ENCODE results near the gene KPNA4.

Gene KPNA4

DNA sequence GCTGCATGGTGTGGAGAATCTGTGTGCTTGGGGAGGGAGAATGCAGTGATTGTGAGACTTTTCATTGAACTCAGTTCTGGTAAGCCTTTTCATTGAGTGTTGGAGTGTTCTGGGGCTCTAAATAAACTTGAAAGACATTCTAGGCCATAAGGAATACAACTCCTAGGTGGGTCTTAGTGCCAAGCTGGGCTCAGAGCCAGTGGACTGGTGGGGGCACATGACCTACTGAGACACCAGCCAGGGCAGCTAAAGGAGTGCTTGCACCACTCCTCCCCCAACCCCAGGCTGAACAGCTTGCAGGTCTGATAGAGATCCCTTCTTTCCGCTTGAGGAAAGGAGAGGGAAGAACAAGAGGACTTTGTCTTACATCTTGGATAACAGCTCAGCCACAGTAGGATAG lies 21.7 kb upstream of the KPNA4 start:
- Histone ChIP-seq H3K9me3 (ENCODE audit: insufficient read depth, low read length, severe bottlenecking) (no peaks in the 10 kb centered on the region), H4K20me1 (ENCODE audit: insufficient read depth, low read length) (no peaks in the 10 kb centered on the region), H3K4me2 (ENCODE audit: insufficient read depth, low read length) (no peak overlapping the region), H2AFZ (ENCODE audit: low read depth, low read length) (no peak overlapping the region), H3K79me2 (ENCODE audit: insufficient read depth, low read length) (no peaks in the 10 kb centered on the region), H3K4me1 (ENCODE audit: insufficient read depth, low read length) (no peaks in the 10 kb centered on the region), H3K27ac (ENCODE audit: low read length) (no peak overlapping the region), H3K9ac (ENCODE audit: low read depth, low read length) (no peak overlapping the region), H3K4me3 (ENCODE audit: low read depth in 1 of 2, low read length in 2 of 2) (no peak overlapping the region), H3K27me3 (ENCODE audit: insufficient read depth, low read length, poor library complexity) (no peaks in the 10 kb centered on the region), H3K36me3 (ENCODE audit: insufficient read depth, low read length) (no peaks in the 10 kb centered on the region)
- TF ChIP-seq EZH2 (IDR thresholded peaks at IDR 0.05; ENCODE audit: borderline replicate concordance, low read depth, low read length, severe bottlenecking): no peak
- TF ChIP-seq, protein P1, sequence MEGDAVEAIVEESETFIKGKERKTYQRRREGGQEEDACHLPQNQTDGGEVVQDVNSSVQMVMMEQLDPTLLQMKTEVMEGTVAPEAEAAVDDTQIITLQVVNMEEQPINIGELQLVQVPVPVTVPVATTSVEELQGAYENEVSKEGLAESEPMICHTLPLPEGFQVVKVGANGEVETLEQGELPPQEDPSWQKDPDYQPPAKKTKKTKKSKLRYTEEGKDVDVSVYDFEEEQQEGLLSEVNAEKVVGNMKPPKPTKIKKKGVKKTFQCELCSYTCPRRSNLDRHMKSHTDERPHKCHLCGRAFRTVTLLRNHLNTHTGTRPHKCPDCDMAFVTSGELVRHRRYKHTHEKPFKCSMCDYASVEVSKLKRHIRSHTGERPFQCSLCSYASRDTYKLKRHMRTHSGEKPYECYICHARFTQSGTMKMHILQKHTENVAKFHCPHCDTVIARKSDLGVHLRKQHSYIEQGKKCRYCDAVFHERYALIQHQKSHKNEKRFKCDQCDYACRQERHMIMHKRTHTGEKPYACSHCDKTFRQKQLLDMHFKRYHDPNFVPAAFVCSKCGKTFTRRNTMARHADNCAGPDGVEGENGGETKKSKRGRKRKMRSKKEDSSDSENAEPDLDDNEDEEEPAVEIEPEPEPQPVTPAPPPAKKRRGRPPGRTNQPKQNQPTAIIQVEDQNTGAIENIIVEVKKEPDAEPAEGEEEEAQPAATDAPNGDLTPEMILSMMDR (IDR thresholded peaks at IDR 0.05; ENCODE audit: borderline replicate concordance, extremely low read depth, low read length, poor library complexity, severe bottlenecking): no peak
- ATAC-seq (ENCODE audit: insufficient read depth, low read depth) (no peak), DNase-seq (no peak)

DNA sequence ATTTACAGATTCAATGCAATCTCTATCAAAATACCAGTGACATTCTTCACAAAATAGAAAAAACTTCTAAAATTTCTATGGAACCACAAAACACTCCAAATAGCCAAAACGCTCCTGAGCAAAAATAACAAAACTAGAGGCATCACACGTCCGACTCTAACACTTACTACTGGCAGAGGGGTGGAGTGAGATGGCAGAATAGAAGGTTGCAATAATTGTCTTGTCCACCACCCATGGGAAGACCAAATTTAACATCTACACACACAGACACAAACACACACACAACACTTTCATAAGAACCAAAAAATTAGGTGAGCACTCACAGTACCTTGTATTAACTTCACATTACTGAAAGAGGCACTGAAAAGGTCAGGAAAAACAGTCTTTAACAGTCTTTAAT lies 21.3 kb upstream of the KPNA4 start:
- ATAC-seq (ENCODE audit: insufficient read depth, low read depth): no peak
- Histone ChIP-seq H3K79me2 (ENCODE audit: insufficient read depth, low read length) (no peaks in the 10 kb centered on the region), H3K27me3 (ENCODE audit: insufficient read depth, low read length, poor library complexity) (no peaks in the 10 kb centered on the region), H2AFZ (ENCODE audit: low read depth, low read length) (no peak overlapping the region), H4K20me1 (ENCODE audit: insufficient read depth, low read length) (no peaks in the 10 kb centered on the region), H3K27ac (ENCODE audit: low read length) (no peak overlapping the region), H3K36me3 (ENCODE audit: insufficient read depth, low read length) (no peaks in the 10 kb centered on the region), H3K9ac (ENCODE audit: low read depth, low read length) (no peak overlapping the region), H3K4me2 (ENCODE audit: insufficient read depth, low read length) (no peak overlapping the region), H3K9me3 (ENCODE audit: insufficient read depth, low read length, severe bottlenecking) (no peaks in the 10 kb centered on the region), H3K4me3 (ENCODE audit: low read depth in 1 of 2, low read length in 2 of 2) (no peak overlapping the region), H3K4me1 (ENCODE audit: insufficient read depth, low read length) (no peaks in the 10 kb centered on the region)
- no peak for DNase-seq
- TF ChIP-seq, protein P1 (IDR thresholded peaks at IDR 0.05; ENCODE audit: borderline replicate concordance, extremely low read depth, low read length, poor library complexity, severe bottlenecking): no peak
- no peak for TF ChIP-seq EZH2 (IDR thresholded peaks at IDR 0.05; ENCODE audit: borderline replicate concordance, low read depth, low read length, severe bottlenecking)

DNA sequence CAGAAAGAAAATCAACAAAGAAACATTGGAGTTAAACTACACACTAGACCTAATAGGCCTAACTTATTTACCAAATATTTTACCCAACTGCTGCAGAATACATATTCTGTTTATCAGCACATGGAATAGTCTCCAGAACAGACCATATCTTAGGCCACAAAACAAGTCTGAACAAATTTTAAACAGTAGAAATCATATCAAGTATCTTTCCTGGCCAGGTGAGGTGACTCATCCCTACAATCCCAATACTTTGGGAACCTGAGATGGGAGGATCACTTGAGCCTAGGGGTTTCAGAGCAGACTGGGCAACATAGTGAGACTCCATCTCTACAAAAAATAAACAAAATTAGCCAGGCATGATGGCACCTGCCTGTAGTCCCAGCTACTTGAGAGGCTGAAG lies 18.1 kb upstream of the KPNA4 start:
- Histone ChIP-seq H3K4me3 (ENCODE audit: low read depth in 1 of 2, low read length in 2 of 2) (no peak overlapping the region), H3K9ac (ENCODE audit: low read depth, low read length) (no peak overlapping the region), H4K20me1 (ENCODE audit: insufficient read depth, low read length) (no peaks in the 10 kb centered on the region), H3K4me1 (ENCODE audit: insufficient read depth, low read length) (no peaks in the 10 kb centered on the region), H3K9me3 (ENCODE audit: insufficient read depth, low read length, severe bottlenecking) (no peaks in the 10 kb centered on the region), H3K4me2 (ENCODE audit: insufficient read depth, low read length) (no peak overlapping the region), H3K27ac (ENCODE audit: low read length) (no peak overlapping the region), H3K36me3 (ENCODE audit: insufficient read depth, low read length) (no peaks in the 10 kb centered on the region), H3K27me3 (ENCODE audit: insufficient read depth, low read length, poor library complexity) (no peaks in the 10 kb centered on the region), H2AFZ (ENCODE audit: low read depth, low read length) (no peak overlapping the region), H3K79me2 (ENCODE audit: insufficient read depth, low read length) (no peaks in the 10 kb centered on the region)
- TF ChIP-seq, protein P1 (IDR thresholded peaks at IDR 0.05; ENCODE audit: borderline replicate concordance, extremely low read depth, low read length, poor library complexity, severe bottlenecking): no peak
- TF ChIP-seq EZH2 (IDR thresholded peaks at IDR 0.05; ENCODE audit: borderline replicate concordance, low read depth, low read length, severe bottlenecking): no peak
- ATAC-seq (ENCODE audit: insufficient read depth, low read depth) (no peak), DNase-seq (no peak)

DNA sequence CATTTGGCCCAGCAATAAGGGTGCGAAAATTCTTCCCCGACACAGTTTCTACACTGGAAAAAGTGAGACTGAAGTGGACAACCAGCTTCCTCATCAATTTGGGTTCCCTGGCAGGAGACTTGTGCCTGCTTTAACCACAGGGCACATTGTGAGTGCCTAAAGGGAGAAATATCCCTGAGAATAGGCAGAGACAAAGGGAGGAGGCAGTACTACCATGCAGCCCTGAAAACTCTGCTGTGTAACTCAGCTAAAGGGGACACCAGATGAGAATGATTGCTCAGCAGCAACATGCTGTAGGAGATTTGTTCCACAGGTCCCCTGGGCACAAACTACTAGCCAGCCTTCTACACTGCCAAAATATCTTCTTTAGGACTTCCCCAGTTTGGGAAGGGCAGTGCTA lies 15.6 kb upstream of the KPNA4 start:
- ATAC-seq (ENCODE audit: insufficient read depth, low read depth): no peak
- Histone ChIP-seq H3K27me3 (ENCODE audit: insufficient read depth, low read length, poor library complexity) (no peaks in the 10 kb centered on the region), H3K4me1 (ENCODE audit: insufficient read depth, low read length) (no peaks in the 10 kb centered on the region), H3K36me3 (ENCODE audit: insufficient read depth, low read length) (no peaks in the 10 kb centered on the region), H3K4me2 (ENCODE audit: insufficient read depth, low read length) (no peak overlapping the region), H3K9ac (ENCODE audit: low read depth, low read length) (no peak overlapping the region), H3K79me2 (ENCODE audit: insufficient read depth, low read length) (no peaks in the 10 kb centered on the region), H2AFZ (ENCODE audit: low read depth, low read length) (no peak overlapping the region), H3K4me3 (ENCODE audit: low read depth in 1 of 2, low read length in 2 of 2) (no peak overlapping the region), H4K20me1 (ENCODE audit: insufficient read depth, low read length) (no peaks in the 10 kb centered on the region), H3K9me3 (ENCODE audit: insufficient read depth, low read length, severe bottlenecking) (no peaks in the 10 kb centered on the region), H3K27ac (ENCODE audit: low read length) (no peak overlapping the region)
- no peak for TF ChIP-seq EZH2 (IDR thresholded peaks at IDR 0.05; ENCODE audit: borderline replicate concordance, low read depth, low read length, severe bottlenecking)
- TF ChIP-seq, protein P1 (IDR thresholded peaks at IDR 0.05; ENCODE audit: borderline replicate concordance, extremely low read depth, low read length, poor library complexity, severe bottlenecking): no peak
- DNase-seq: no peak
